Activated CD4-positive, alpha-beta T cell treated with anti-CD3 and anti-CD28 coated beads for 36 hours (primary cell): Measurements from ENCODE around the gene RHOBTB3. TPM values are rescaled to one million over a fixed set of nuclear protein-coding genes. Genes with fewer than 3 reads are reported as not detected.

Experiments
- ATAC-seq: fragments of 200-7000 bp; cut with Tn5 transposase; one replicate; pipeline ENCODE4 v1.10.0; 2021; ENCODE audit warnings: mild to moderate bottlenecking, moderate library complexity
- CTCF ChIA-PET: fragments of 350-600 bp; sonication (Branson Sonifier 250); formaldehyde crosslinking; loops from one replicate; lab custom pipeline; 2021; ENCODE audit warnings: antibody characterized with exemption; lab: Charles Lee
- POLR2A ChIA-PET: fragments of 350-600 bp; sonication (Branson Sonifier 250); formaldehyde crosslinking; loops from one replicate; lab custom pipeline; 2021; ENCODE audit warnings: antibody characterized with exemption, inconsistent platforms; lab: Charles Lee
- DNase-seq: peaks from one replicate; pipeline ENCODE4 v3.0.0-alpha.2; 2020
- H3K27ac Mint-ChIP-seq: one replicate; pipeline ENCODE4 v1.8.0; 2021; ENCODE audit warnings: mixed read lengths
- H3K27me3 Mint-ChIP-seq: one replicate; pipeline ENCODE4 v1.8.0; 2021; ENCODE audit warnings: mixed read lengths
- H3K36me3 Mint-ChIP-seq: one replicate; pipeline ENCODE4 v1.8.0; 2021; ENCODE audit warnings: low read depth, mixed read lengths
- H3K4me1 Mint-ChIP-seq: one replicate; pipeline ENCODE4 v1.8.0; 2021; ENCODE audit warnings: mixed read lengths
- H3K4me3 Mint-ChIP-seq: one replicate; pipeline ENCODE4 v1.8.0; 2021; ENCODE audit warnings: mild to moderate bottlenecking, moderate library complexity, mixed read lengths
- H3K9me3 Mint-ChIP-seq: one replicate; pipeline ENCODE4 v1.8.0; 2021; ENCODE audit warnings: low read depth, mixed read lengths
- intact Hi-C, 2 experiments: fragments of 100-400 bp; cut with DNase I in 1 of 2; cut with micrococcal nuclease in 1 of 2; formaldehyde crosslinking; loops; one replicate each; pipeline versions ENCODE4 v1.14.2 to v1.15.1; 2022 to 2024; cut with DNase I, micrococcal nuclease
- total RNA-seq, 2 experiments: library from RNA; stranded (reverse); gene quantifications; one replicate each; pipeline ENCODE4 v1.2.3, GENCODE V29; 2021

The RHOBTB3 gene
- total RNA-seq, 2 experiments from 2014 or later, result 3.3 to 3.5 TPM

DNA sequence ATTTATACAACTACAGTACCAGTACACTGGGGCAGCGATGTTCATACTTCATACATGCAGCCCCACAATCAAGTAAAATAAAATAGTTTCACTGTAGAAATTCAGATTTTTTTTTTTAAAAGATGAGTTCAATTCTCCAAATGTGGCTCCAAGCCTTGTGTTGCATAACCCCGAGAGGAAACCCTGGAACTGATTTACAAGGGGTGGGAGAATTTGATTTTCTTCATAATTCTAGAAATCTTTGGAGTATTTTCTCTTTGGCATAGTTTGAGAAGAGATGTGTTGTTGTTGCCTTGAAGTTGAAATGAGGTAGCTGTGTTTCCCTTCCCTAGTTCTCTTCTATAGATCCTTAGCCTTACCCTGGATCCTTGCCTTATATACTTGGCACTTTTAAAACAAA is 3.1 kb downstream of the RHOBTB3 start:
- no peak overlapping the region for H3K4me3 Mint-ChIP-seq
- H3K4me1 Mint-ChIP-seq, result peaks cover 35% of the 10 kb centered on the region
- no peaks in the 10 kb centered on the region for H3K9me3 Mint-ChIP-seq
- H3K27me3 Mint-ChIP-seq, result peaks cover 33% of the 10 kb centered on the region
- H3K36me3 Mint-ChIP-seq, result peaks cover 1% of the 10 kb centered on the region
- intact Hi-C loops, result no loop called here
- CTCF ChIA-PET, result interaction anchor here (1.1 to 3.4 kb wide), 5 partner anchors 9 to 70 kb away, joined by 3 to 15 read pairs (median 4); no protein-coding TSS in a partner anchor
- H3K27ac Mint-ChIP-seq, result no peak overlapping the region
- POLR2A ChIA-PET, result no interaction called here
- DNase-seq, result no peak
- ATAC-seq, result no peak

DNA sequence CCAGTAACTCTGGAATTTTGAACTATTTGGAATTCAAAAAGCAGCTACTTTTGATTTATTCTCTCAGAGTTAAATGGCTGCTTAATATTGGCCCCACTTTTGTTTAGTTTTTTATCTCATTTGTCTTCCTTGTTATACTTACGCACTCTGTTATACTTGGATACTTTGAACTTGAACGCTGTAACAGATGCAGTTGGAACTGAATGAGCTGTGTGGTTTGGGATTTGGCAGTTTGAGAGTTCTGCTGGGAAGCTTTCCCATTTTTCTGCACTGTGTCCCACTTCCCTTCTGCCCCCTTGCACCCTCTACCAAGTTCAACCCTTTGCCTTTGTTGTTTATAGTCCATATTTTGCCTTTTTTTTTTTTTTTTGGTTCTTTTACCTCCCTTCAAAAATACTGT is 3.8 kb downstream of the RHOBTB3 start:
- peaks cover 31% of the 10 kb centered on the region for H3K27me3 Mint-ChIP-seq
- POLR2A ChIA-PET, result no interaction called here
- H3K4me1 Mint-ChIP-seq, result peaks cover 29% of the 10 kb centered on the region
- H3K4me3 Mint-ChIP-seq, result no peak overlapping the region
- H3K27ac Mint-ChIP-seq, result no peak overlapping the region
- H3K9me3 Mint-ChIP-seq, result peaks cover under 1% of the 10 kb centered on the region
- CTCF ChIA-PET, result interaction anchor here (1.1 to 3.4 kb wide), 5 partner anchors 10 to 71 kb away, joined by 3 to 15 read pairs (median 4); no protein-coding TSS in a partner anchor
- DNase-seq (no peak), ATAC-seq (no peak)
- peaks cover 1% of the 10 kb centered on the region for H3K36me3 Mint-ChIP-seq
- intact Hi-C loops, result no loop called here

DNA sequence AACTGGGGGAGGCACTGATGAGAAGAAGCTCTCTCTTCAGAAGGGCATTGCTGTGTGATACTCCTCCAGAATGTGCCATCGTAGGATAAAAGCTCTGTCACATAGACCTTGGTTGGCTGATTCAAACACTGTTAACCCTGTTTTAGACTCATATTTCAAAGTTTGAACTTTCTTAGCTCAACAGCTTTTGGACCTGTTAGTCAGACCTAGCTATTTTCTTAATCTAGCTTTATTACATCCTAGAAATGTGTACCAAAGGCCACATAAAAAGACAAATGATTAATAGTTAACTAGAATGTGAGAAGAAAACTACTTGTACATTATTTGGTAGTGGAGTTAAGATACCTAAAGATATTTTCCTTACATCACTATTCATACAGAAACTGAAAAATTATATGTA is 4.3 kb downstream of the RHOBTB3 start:
- CTCF ChIA-PET, result interaction anchor here (1.0 to 3.4 kb wide), 6 partner anchors 10 to 71 kb away, joined by 3 to 15 read pairs (median 4); no protein-coding TSS in a partner anchor
- Mint-ChIP-seq H3K4me1 (peaks cover 28% of the 10 kb centered on the region), H3K27ac (no peak overlapping the region), H3K4me3 (no peak overlapping the region), H3K27me3 (peaks cover 27% of the 10 kb centered on the region), H3K36me3 (peaks cover 4% of the 10 kb centered on the region), H3K9me3 (peaks cover 2% of the 10 kb centered on the region)
- DNase-seq, result no peak
- POLR2A ChIA-PET, result no interaction called here
- ATAC-seq, result no peak
- intact Hi-C loops, result no loop called here

DNA sequence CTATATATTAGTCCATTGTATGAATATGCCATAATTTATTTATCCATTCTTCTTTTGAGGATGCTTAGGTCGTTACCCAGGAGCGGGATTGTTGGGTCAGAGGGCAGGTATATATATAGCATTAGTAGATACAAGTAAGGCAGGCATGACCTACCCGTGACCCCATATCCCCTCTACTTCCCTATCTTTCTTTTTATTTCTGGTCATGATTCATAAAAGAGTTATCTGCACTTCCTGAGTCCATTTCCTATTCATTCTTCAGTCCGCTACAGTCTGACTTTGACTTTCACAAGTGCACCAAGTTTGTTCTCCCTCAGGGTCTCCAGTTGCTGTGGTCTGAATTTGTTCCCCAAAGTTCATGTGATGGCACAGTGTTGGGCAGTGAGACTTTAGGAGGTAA is 6.9 kb downstream of the RHOBTB3 start:
- H3K4me3 Mint-ChIP-seq, result no peak overlapping the region
- intact Hi-C loops, result no loop called here

DNA sequence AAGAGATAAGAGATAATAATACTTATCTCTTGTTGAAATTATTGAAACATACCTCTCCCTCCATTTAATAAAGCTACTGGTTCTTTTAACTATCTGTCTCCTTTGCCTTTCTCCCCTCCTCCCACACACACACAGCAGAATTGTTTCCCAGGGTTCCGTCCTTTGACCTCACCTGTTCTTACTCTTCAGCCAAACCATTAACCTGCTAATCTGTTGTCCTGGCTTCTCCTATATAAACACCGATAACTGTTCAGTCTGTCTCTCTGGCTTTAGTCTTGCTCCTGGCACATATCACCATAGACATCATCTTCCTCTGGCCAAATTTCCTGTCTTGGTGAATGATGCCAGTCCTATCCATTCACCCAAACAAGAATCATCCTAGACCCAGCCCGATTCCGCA is 7.7 kb downstream of the RHOBTB3 start:
- POLR2A ChIA-PET, result no interaction called here
- peaks cover 13% of the 10 kb centered on the region for H3K4me1 Mint-ChIP-seq

More for the DNA sequence above, 6.9 kb downstream of the RHOBTB3 start:
- Mint-ChIP-seq H3K36me3 (peaks cover 3% of the 10 kb centered on the region), H3K27ac (no peak overlapping the region), H3K27me3 (peaks cover 13% of the 10 kb centered on the region), H3K4me1 (peaks cover 13% of the 10 kb centered on the region), H3K9me3 (peaks cover 2% of the 10 kb centered on the region)
- ATAC-seq (no peak), DNase-seq (no peak)
- ChIA-PET POLR2A (no interaction called here), CTCF (no interaction called here)

DNA sequence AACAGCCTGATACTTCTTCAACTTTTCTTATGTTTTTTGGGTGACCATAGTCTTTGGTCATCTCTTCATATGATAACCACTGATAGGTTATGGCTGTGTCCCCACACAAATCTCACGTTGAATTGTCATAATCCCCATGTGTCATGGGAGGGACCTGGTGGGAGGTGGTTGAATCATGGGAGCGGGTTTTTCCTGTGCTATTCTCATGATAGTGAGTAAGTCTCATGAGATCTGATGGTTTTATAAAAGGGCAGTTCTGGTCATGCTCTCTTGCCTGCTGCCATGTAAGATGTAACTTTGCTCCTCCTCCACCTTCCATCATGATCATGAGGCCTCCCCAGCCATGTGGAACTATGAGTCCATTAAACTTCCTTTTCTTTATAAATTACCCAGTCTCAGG is 8.7 kb downstream of the RHOBTB3 start:
- CTCF ChIA-PET, result no interaction called here
- no peak overlapping the region for H3K27ac Mint-ChIP-seq
- H3K36me3 Mint-ChIP-seq, result peaks cover 3% of the 10 kb centered on the region
- intact Hi-C loops, result no loop called here
- DNase-seq (no peak), ATAC-seq (no peak)
- POLR2A ChIA-PET, result no interaction called here
- H3K4me3 Mint-ChIP-seq, result no peak overlapping the region
- peaks cover 2% of the 10 kb centered on the region for H3K9me3 Mint-ChIP-seq
- H3K27me3 Mint-ChIP-seq, result peaks cover 5% of the 10 kb centered on the region
- H3K4me1 Mint-ChIP-seq, result peaks cover 9% of the 10 kb centered on the region

More for the DNA sequence above, 7.7 kb downstream of the RHOBTB3 start:
- H3K36me3 Mint-ChIP-seq, result peaks cover 3% of the 10 kb centered on the region
- peaks cover 2% of the 10 kb centered on the region for H3K9me3 Mint-ChIP-seq
- H3K27me3 Mint-ChIP-seq, result peaks cover 9% of the 10 kb centered on the region
- ATAC-seq (no peak), DNase-seq (no peak)
- no peak overlapping the region for H3K4me3 Mint-ChIP-seq
- intact Hi-C loops, result no loop called here
- no peak overlapping the region for H3K27ac Mint-ChIP-seq
- CTCF ChIA-PET, result no interaction called here

DNA sequence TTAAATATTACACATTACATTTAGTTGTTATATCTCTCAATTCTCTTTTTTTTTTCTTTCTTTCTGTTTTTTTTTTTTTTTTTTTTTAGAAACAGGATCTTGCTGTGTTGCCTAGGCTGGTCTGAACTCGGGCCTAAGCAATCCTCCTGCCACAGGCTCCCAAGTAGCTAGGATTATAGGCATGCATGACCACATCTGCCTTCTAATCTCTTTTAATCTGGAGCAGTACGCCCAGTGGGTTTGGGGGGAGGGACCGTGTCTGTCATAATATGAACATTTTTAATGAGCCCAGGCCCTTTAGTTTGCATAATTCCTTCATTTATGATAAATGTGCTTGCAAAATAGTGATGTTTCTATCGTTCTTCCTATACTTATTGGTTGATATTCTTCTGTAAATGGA is 10.3 kb downstream of the RHOBTB3 start:
- no peaks in the 10 kb centered on the region for H3K27me3 Mint-ChIP-seq
- peaks cover 3% of the 10 kb centered on the region for H3K36me3 Mint-ChIP-seq
- H3K4me1 Mint-ChIP-seq, result peaks cover 9% of the 10 kb centered on the region
- no peak for DNase-seq
- H3K27ac Mint-ChIP-seq, result no peak overlapping the region
- ATAC-seq, result no peak
- intact Hi-C loops, result no loop called here
- H3K4me3 Mint-ChIP-seq, result no peak overlapping the region
- CTCF ChIA-PET, result interaction anchor here (0.6 to 1.5 kb wide), 5 partner anchors 9 to 848 kb away, joined by 3 to 5 read pairs (median 4); no protein-coding TSS in a partner anchor
- POLR2A ChIA-PET, result interaction anchor here (0.6 kb wide), 1 partner anchor 96 kb away, joined by 4 read pairs; no protein-coding TSS in a partner anchor
- peaks cover 2% of the 10 kb centered on the region for H3K9me3 Mint-ChIP-seq

DNA sequence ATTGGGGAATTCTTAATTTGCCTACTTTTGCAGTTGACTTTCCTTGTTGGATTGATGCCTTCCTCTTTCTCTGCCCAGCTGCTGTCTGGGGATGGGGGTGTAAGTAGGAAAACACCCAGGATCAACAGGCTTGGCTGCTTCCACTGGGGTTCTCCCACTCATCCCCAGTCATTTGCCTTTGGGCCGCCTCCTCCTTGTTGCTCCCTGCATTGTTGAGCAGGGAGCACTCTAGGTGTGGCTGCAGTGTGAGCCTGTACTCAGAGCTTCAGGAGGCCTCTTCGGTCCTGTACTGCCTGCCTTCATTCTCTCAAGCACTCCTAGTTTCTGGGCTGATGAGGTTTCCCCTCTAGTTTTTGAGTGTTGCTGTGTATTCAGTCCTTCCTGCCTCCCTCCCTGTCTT is 12.1 kb downstream of the RHOBTB3 start:
- H3K27ac Mint-ChIP-seq, result no peak overlapping the region
- POLR2A ChIA-PET, result no interaction called here

DNA sequence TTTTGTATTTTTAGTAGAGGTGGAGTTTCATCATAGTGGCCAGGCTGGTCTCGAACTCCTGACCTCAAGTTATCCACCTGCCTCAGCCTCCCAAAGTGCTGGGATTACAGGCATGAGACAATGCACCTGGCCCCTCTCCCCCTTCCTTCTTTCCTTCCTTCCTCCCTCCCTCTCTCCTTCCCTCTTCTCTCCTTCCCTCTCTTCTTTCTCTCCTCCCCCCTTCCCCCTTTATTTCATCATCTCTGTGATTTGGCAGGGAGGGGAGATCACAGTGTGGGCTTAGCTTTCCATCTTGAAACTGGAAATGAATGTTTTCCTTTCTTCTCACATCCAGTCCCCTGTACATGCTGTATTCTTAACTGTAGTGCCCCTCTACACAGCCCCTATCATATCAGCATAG is 12.7 kb downstream of the RHOBTB3 start:
- intact Hi-C loops, result no loop called here
- POLR2A ChIA-PET, result no interaction called here
- peaks cover 2% of the 10 kb centered on the region for H3K9me3 Mint-ChIP-seq
- peaks cover 17% of the 10 kb centered on the region for H3K4me1 Mint-ChIP-seq
- H3K27me3 Mint-ChIP-seq, result no peaks in the 10 kb centered on the region
- H3K4me3 Mint-ChIP-seq, result no peak overlapping the region
- CTCF ChIA-PET, result interaction anchor here (0.7 kb wide), 1 partner anchor 42 kb away, joined by 3 read pairs; no protein-coding TSS in a partner anchor
- H3K27ac Mint-ChIP-seq, result no peak overlapping the region
- DNase-seq (no peak), ATAC-seq (no peak)
- peaks cover 3% of the 10 kb centered on the region for H3K36me3 Mint-ChIP-seq

More for the DNA sequence above, 12.1 kb downstream of the RHOBTB3 start:
- Mint-ChIP-seq H3K4me3 (no peak overlapping the region), H3K27me3 (no peaks in the 10 kb centered on the region), H3K9me3 (peaks cover 2% of the 10 kb centered on the region), H3K36me3 (peaks cover 3% of the 10 kb centered on the region), H3K4me1 (peaks cover 17% of the 10 kb centered on the region)
- intact Hi-C loops, result no loop called here
- ATAC-seq, result no peak
- CTCF ChIA-PET, result interaction anchor here (0.7 kb wide), 1 partner anchor 42 kb away, joined by 3 read pairs; no protein-coding TSS in a partner anchor
- no peak for DNase-seq

DNA sequence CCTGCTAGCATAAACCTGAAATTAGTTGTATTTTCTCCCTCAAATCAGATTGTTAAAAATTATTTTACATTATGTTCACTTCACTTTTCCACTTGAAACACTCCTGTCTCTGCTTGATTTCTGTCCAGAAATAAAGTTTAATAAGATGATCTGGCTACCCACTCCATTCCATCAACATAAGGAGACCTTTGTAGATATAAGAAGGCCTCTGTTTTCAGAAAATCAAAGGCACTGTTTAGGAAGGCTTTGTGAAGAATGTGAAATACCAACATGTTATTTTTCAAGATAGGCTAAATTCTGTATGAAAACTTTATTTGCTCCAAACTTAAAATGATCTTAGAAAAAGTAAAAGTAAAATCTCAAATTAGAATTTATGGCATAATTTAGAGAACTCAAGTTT is 15.1 kb downstream of the RHOBTB3 start:
- DNase-seq (no peak), ATAC-seq (no peak)
- no peaks in the 10 kb centered on the region for H3K27me3 Mint-ChIP-seq
- H3K9me3 Mint-ChIP-seq, result no peaks in the 10 kb centered on the region
- intact Hi-C loops, result loop anchor here in 1 of 2 experiments (2.0 to 5.0 kb wide), 2 partner anchors 29 to 1129 kb away; partner anchors contain the start of genes KIAA0825 and SLF1
- peaks cover 13% of the 10 kb centered on the region for H3K4me1 Mint-ChIP-seq
- no peak overlapping the region for H3K4me3 Mint-ChIP-seq
- H3K27ac Mint-ChIP-seq, result no peak overlapping the region
- CTCF ChIA-PET, result interaction anchor here (1.0 kb wide), 1 partner anchor 23 kb away, joined by 3 read pairs; no protein-coding TSS in a partner anchor
- POLR2A ChIA-PET, result no interaction called here
- no peaks in the 10 kb centered on the region for H3K36me3 Mint-ChIP-seq

DNA sequence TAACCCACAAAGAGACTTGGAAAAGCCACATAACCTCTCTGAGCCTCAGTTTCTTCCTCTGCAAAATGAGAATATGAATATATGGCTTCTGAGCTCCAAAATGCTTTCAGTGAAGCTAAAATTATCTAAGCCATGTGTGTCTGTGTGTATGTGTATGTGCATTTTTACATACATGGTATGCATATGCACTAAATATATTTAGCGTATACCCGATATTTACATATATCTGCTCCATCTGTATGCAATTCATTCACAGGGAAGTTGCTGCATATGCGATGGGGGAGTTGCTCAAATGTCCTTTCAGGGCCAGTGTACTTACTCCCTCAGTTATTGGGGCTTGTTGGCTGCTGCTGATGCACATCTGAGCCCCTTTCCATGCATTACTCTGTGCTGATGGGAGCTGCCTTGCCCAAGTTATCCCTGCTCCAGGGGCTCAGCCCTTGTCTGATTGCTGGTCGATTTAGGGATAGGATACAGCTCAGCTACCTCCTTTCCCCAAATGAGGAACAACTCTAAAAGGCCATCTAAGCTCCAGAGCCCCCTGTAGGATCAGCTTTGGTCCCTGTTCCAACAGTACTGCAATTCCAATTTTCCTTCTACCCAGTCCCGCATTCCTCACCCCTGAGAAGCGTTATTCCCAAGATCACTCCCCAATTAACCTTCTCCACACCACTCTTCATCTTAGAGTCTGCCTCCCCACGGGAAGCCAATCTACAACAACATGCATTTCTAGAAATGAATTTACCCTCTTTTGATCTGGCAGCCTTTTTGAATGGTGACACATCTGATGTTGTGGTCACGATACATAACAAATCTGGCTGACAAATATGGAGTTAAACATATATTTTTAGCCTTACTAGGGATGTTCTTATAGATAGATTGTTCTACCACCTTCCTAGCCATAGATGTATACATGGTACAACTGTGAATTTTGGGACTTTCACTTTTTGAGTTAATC is 15.9 kb downstream of the RHOBTB3 start:
- H3K27ac Mint-ChIP-seq, result no peak overlapping the region
- peaks cover 13% of the 10 kb centered on the region for H3K4me1 Mint-ChIP-seq
- ChIA-PET POLR2A (no interaction called here), CTCF (no interaction called here)
- H3K36me3 Mint-ChIP-seq, result no peaks in the 10 kb centered on the region
- no peaks in the 10 kb centered on the region for H3K27me3 Mint-ChIP-seq
- no peak overlapping the region for H3K4me3 Mint-ChIP-seq
- peak; percentile 20 for DNase-seq
- intact Hi-C loops, result loop anchor here in 1 of 2 experiments (2.0 to 5.0 kb wide), 2 partner anchors 30 to 1130 kb away; partner anchors contain the start of genes KIAA0825 and SLF1
- ATAC-seq, result peak; percentile 88
- H3K9me3 Mint-ChIP-seq, result no peaks in the 10 kb centered on the region
